HCT116 (cell line): ENCODE data around the gene SIN3B.

ENCODE experiments used
- CEBPB ChIP-seq: IDR thresholded peaks from 2 replicates; pipeline ENCODE4 v1.6.1; 2012; ENCODE audit warnings: low read depth
- TCF7L2 ChIP-seq: IDR thresholded peaks from 2 replicates; pipeline ENCODE4 v1.7.0; 2011; ENCODE audit warnings: borderline replicate concordance, inconsistent platforms; ENCODE audit not compliant: insufficient read depth, insufficient read length; ENCODE audit errors: extremely low read depth
- ZBTB33 ChIP-seq: IDR thresholded peaks from 2 replicates; pipeline ENCODE4 v1.6.1; 2011; ENCODE audit warnings: mild to moderate bottlenecking, low read length, moderate library complexity; ENCODE audit not compliant: insufficient replicate concordance; ENCODE audit errors: extremely low read depth
- ZNF274 ChIP-seq: fragments of 200-500 bp; sonication (Bioruptor generic); IDR thresholded peaks from 2 replicates; pipeline ENCODE4 v1.6.1; 2014; ENCODE audit warnings: mild to moderate bottlenecking, low read depth, low read length, inconsistent platforms
- TF ChIP-seq, protein P1 (sequence below): IDR thresholded peaks from 2 replicates; pipeline ENCODE4 v1.6.1; 2012; ENCODE audit warnings: low read depth
- TF ChIP-seq, protein P2 (sequence below), 3 experiments: fragments of 200-600 bp in 1 of 3; sonication (generic) in 1 of 3; IDR thresholded peaks in 2 of 3; conservative IDR thresholded peaks in 1 of 3; 2 replicates each; pipeline ENCODE4 v1.5.1; 2012 to 2017; ENCODE audit warnings: low read depth in 2 of 3, low read length in 2 of 3, antibody characterized with exemption in 1 of 3, borderline replicate concordance in 1 of 3, control low read depth in 1 of 3, mild to moderate bottlenecking in 1 of 3, mixed read lengths in 1 of 3, mixed run types in 1 of 3, moderate library complexity in 1 of 3; ENCODE audit not compliant: insufficient read depth in 1 of 3

DNA sequence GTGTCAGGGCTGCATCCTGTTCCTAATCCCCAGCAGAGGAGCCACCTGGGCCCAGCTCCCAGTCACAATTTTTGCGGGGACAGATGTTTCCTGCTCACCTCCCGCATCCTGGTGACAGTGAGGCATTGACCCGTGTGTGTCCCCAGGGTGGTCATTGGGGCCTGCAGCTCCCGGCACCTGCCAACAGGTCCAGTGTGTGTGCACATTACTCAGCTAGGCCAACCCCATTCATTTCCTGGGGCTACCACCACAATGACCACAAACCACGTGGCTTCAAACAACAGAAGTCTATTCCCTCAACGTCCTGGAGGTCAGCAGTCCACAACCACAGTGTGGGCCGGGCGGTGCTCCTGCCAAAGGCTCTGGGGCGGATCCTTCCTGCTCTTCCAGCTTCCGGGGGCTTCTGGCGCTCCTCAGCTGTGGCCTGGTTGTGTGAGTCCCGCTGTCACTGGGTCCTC lies 47.7 kb downstream of the SIN3B start:
- TF ChIP-seq CEBPB = no peak
- TF ChIP-seq, protein P1, sequence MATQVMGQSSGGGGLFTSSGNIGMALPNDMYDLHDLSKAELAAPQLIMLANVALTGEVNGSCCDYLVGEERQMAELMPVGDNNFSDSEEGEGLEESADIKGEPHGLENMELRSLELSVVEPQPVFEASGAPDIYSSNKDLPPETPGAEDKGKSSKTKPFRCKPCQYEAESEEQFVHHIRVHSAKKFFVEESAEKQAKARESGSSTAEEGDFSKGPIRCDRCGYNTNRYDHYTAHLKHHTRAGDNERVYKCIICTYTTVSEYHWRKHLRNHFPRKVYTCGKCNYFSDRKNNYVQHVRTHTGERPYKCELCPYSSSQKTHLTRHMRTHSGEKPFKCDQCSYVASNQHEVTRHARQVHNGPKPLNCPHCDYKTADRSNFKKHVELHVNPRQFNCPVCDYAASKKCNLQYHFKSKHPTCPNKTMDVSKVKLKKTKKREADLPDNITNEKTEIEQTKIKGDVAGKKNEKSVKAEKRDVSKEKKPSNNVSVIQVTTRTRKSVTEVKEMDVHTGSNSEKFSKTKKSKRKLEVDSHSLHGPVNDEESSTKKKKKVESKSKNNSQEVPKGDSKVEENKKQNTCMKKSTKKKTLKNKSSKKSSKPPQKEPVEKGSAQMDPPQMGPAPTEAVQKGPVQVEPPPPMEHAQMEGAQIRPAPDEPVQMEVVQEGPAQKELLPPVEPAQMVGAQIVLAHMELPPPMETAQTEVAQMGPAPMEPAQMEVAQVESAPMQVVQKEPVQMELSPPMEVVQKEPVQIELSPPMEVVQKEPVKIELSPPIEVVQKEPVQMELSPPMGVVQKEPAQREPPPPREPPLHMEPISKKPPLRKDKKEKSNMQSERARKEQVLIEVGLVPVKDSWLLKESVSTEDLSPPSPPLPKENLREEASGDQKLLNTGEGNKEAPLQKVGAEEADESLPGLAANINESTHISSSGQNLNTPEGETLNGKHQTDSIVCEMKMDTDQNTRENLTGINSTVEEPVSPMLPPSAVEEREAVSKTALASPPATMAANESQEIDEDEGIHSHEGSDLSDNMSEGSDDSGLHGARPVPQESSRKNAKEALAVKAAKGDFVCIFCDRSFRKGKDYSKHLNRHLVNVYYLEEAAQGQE = no peak
- TF ChIP-seq, protein P2, sequence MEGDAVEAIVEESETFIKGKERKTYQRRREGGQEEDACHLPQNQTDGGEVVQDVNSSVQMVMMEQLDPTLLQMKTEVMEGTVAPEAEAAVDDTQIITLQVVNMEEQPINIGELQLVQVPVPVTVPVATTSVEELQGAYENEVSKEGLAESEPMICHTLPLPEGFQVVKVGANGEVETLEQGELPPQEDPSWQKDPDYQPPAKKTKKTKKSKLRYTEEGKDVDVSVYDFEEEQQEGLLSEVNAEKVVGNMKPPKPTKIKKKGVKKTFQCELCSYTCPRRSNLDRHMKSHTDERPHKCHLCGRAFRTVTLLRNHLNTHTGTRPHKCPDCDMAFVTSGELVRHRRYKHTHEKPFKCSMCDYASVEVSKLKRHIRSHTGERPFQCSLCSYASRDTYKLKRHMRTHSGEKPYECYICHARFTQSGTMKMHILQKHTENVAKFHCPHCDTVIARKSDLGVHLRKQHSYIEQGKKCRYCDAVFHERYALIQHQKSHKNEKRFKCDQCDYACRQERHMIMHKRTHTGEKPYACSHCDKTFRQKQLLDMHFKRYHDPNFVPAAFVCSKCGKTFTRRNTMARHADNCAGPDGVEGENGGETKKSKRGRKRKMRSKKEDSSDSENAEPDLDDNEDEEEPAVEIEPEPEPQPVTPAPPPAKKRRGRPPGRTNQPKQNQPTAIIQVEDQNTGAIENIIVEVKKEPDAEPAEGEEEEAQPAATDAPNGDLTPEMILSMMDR (IDR thresholded peaks at IDR 0.05 in 2 of 3, conservative IDR thresholded peaks at IDR 0.05 in 1 of 3; ENCODE audit: borderline replicate concordance in 1 of 3, insufficient read depth in 1 of 3, low read depth in 2 of 3, low read length in 2 of 3) = no peak
- TF ChIP-seq TCF7L2 = no peak
- TF ChIP-seq ZBTB33 = no peak
- TF ChIP-seq ZNF274 = no peak
